Prostate gland (tissue), 2 donors: Measurements from ENCODE around the gene FBXO40.

ENCODE experiments used
- CTCF ChIP-seq, 4 experiments: fragments of 200-600 bp in 2 of 4; fragments of 450-650 bp in 2 of 4; sonication (generic) in 2 of 4; IDR thresholded peaks; 1 replicate in 3 of 4; 2 replicates in 1 of 4; pipeline ENCODE4 v1.5.1; 2016 to 2019; ENCODE audit warnings: antibody characterized with exemption in 4 of 4, mild to moderate bottlenecking in 2 of 4, moderate library complexity in 2 of 4
- POLR2A ChIP-seq: fragments of 450-650 bp; IDR thresholded peaks from one replicate; pipeline ENCODE4 v1.6.1; 2016; ENCODE audit warnings: antibody characterized with exemption, mild to moderate bottlenecking
- POLR2AphosphoS5 ChIP-seq: sonication (generic); formaldehyde crosslinking; IDR thresholded peaks from one replicate; pipeline ENCODE4 v1.6.1; 2017; ENCODE audit warnings: antibody characterized with exemption

- TF ChIP-seq CTCF (IDR thresholded peaks at IDR 0.05) (no peak), POLR2AphosphoS5 (no peak), POLR2A (no peak)
These were observed 74.2 kb downstream of the FBXO40 start for GRCh38 chr3:121667333-121667732.
